ENCODE data around the gene VEPH1. TPM values are rescaled to one million over a fixed set of nuclear protein-coding genes. Genes with fewer than 3 reads are reported as not detected.

The VEPH1 gene
- total and polyA plus RNA-seq, 3 experiments from 2014 or later: not detected

- Histone ChIP-seq H3K9me3 (ENCODE audit: low read length) (no peaks in the 10 kb centered on the region), H3K27ac (ENCODE audit: low read depth, low read length) (no peak overlapping the region), H3K36me3 (ENCODE audit: insufficient read depth, low read length) (no peaks in the 10 kb centered on the region), H3K4me1 (ENCODE audit: insufficient read depth, low read length) (no peaks in the 10 kb centered on the region), H3K4me3 (ENCODE audit: low read length) (no peak overlapping the region), H3K27me3 (ENCODE audit: insufficient read depth, low read length, poor library complexity, severe bottlenecking) (no peaks in the 10 kb centered on the region)
- Mint-ChIP-seq H3K36me3 (no peaks in the 10 kb centered on the region), H3K27me3 (peaks cover 11 to 40% of the 10 kb centered on the region in 2 donors), H3K4me3 (no peak overlapping the region), H3K27ac (no peak overlapping the region), H3K9me3 (peaks cover 0 to 9% (median 2%) of the 10 kb centered on the region in 5 donors), H3K4me1 (no peaks in the 10 kb centered on the region)
- no peak for DNase-seq
- CTCF ChIA-PET: interaction anchor here (2.4 kb wide), 1 partner anchor 8 kb away, joined by 8 read pairs; no protein-coding TSS in a partner anchor
- POLR2A ChIA-PET: no interaction called here
Measured at GRCh38 chr3:157540656-157541055, 37.4 kb upstream of the VEPH1 start.

GRCh38 chr3:157535667-157536066 is 32.5 kb upstream of the VEPH1 start:
- Mint-ChIP-seq H3K36me3 (no peaks in the 10 kb centered on the region), H3K27ac (no peak overlapping the region), H3K9me3 (no peaks in the 10 kb centered on the region), H3K4me1 (no peaks in the 10 kb centered on the region), H3K4me3 (no peak overlapping the region), H3K27me3 (peaks cover 4 to 16% of the 10 kb centered on the region in 2 donors)
- Histone ChIP-seq H3K27ac (ENCODE audit: low read depth, low read length) (no peak overlapping the region), H3K4me3 (ENCODE audit: low read length) (no peak overlapping the region), H3K36me3 (ENCODE audit: insufficient read depth, low read length) (no peaks in the 10 kb centered on the region), H3K9me3 (ENCODE audit: low read length) (no peaks in the 10 kb centered on the region), H3K27me3 (ENCODE audit: insufficient read depth, low read length, poor library complexity, severe bottlenecking) (no peaks in the 10 kb centered on the region), H3K4me1 (ENCODE audit: insufficient read depth, low read length) (no peaks in the 10 kb centered on the region)
- ChIA-PET POLR2A (no interaction called here), CTCF (no interaction called here)
- DNase-seq: no peak

- CTCF ChIA-PET: no interaction called here
Measured at GRCh38 chr3:157534725-157535161, 31.5 kb upstream of the VEPH1 start.

GRCh38 chr3:157533298-157534070 is 30.3 kb upstream of the VEPH1 start:
- H3K4me1 Mint-ChIP-seq: no peaks in the 10 kb centered on the region
- POLR2A ChIA-PET: no interaction called here
- H3K27ac ChIP-seq (ENCODE audit: low read depth, low read length): no peak overlapping the region
- H3K9me3 ChIP-seq (ENCODE audit: low read length): no peaks in the 10 kb centered on the region
- no peak for DNase-seq
- no peaks in the 10 kb centered on the region for H3K36me3 Mint-ChIP-seq
- H3K4me3 Mint-ChIP-seq: no peak overlapping the region
- H3K4me3 ChIP-seq (ENCODE audit: low read length): no peak overlapping the region
- H3K27me3 Mint-ChIP-seq: peaks cover 0 to 4% of the 10 kb centered on the region in 2 donors
- no peaks in the 10 kb centered on the region for H3K27me3 ChIP-seq (ENCODE audit: insufficient read depth, low read length, poor library complexity, severe bottlenecking)
- no peaks in the 10 kb centered on the region for H3K4me1 ChIP-seq (ENCODE audit: insufficient read depth, low read length)
- no peaks in the 10 kb centered on the region for H3K9me3 Mint-ChIP-seq
- H3K36me3 ChIP-seq (ENCODE audit: insufficient read depth, low read length): no peaks in the 10 kb centered on the region
- CTCF ChIA-PET: interaction anchor here (0.8 to 1.9 kb wide), 2 partner anchors 8 to 45 kb away, joined by 3 to 8 read pairs; no protein-coding TSS in a partner anchor
- no peak overlapping the region for H3K27ac Mint-ChIP-seq

More at GRCh38 chr3:157534725-157535161, 31.5 kb upstream of the VEPH1 start:
- no peaks in the 10 kb centered on the region for H3K36me3 ChIP-seq (ENCODE audit: insufficient read depth, low read length)
- no peaks in the 10 kb centered on the region for H3K4me1 ChIP-seq (ENCODE audit: insufficient read depth, low read length)
- H3K4me3 Mint-ChIP-seq: no peak overlapping the region
- H3K27me3 Mint-ChIP-seq: peaks cover 4 to 9% of the 10 kb centered on the region in 2 donors
- no peak overlapping the region for H3K27ac ChIP-seq (ENCODE audit: low read depth, low read length)
- no peak overlapping the region for H3K4me3 ChIP-seq (ENCODE audit: low read length)
- H3K4me1 Mint-ChIP-seq: no peaks in the 10 kb centered on the region
- H3K9me3 ChIP-seq (ENCODE audit: low read length): no peaks in the 10 kb centered on the region
- H3K27ac Mint-ChIP-seq: no peak overlapping the region
- no peak for DNase-seq
- POLR2A ChIA-PET: no interaction called here
- no peaks in the 10 kb centered on the region for H3K27me3 ChIP-seq (ENCODE audit: insufficient read depth, low read length, poor library complexity, severe bottlenecking)
- no peaks in the 10 kb centered on the region for H3K36me3 Mint-ChIP-seq
- no peaks in the 10 kb centered on the region for H3K9me3 Mint-ChIP-seq

GRCh38 chr3:157532529-157533297 is 29.5 kb upstream of the VEPH1 start:
- H3K27me3 ChIP-seq (ENCODE audit: insufficient read depth, low read length, poor library complexity, severe bottlenecking): no peaks in the 10 kb centered on the region
- Mint-ChIP-seq H3K4me1 (no peaks in the 10 kb centered on the region), H3K27me3 (peaks cover 0 to 4% of the 10 kb centered on the region in 2 donors), H3K9me3 (no peaks in the 10 kb centered on the region), H3K4me3 (no peak overlapping the region), H3K36me3 (no peaks in the 10 kb centered on the region), H3K27ac (no peak overlapping the region)
- ChIA-PET POLR2A (no interaction called here), CTCF (interaction anchor here (0.8 to 1.9 kb wide), 2 partner anchors 9 to 46 kb away, joined by 3 to 8 read pairs; no protein-coding TSS in a partner anchor)
- DNase-seq: no peak
- H3K36me3 ChIP-seq (ENCODE audit: insufficient read depth, low read length): no peaks in the 10 kb centered on the region
- no peak overlapping the region for H3K27ac ChIP-seq (ENCODE audit: low read depth, low read length)
- no peak overlapping the region for H3K4me3 ChIP-seq (ENCODE audit: low read length)
- no peaks in the 10 kb centered on the region for H3K9me3 ChIP-seq (ENCODE audit: low read length)
- no peaks in the 10 kb centered on the region for H3K4me1 ChIP-seq (ENCODE audit: insufficient read depth, low read length)

- H3K36me3 Mint-ChIP-seq: no peaks in the 10 kb centered on the region
- Histone ChIP-seq H3K4me1 (ENCODE audit: insufficient read depth, low read length) (no peaks in the 10 kb centered on the region), H3K9me3 (ENCODE audit: low read length) (no peaks in the 10 kb centered on the region), H3K36me3 (ENCODE audit: insufficient read depth, low read length) (no peaks in the 10 kb centered on the region), H3K27me3 (ENCODE audit: insufficient read depth, low read length, poor library complexity, severe bottlenecking) (no peaks in the 10 kb centered on the region), H3K27ac (ENCODE audit: low read depth, low read length) (no peak overlapping the region), H3K4me3 (ENCODE audit: low read length) (no peak overlapping the region)
- ChIA-PET POLR2A (no interaction called here), CTCF (interaction anchor here (1.0 to 1.9 kb wide), 2 partner anchors 9 to 10 kb away, joined by 3 to 8 read pairs; no protein-coding TSS in a partner anchor)
- no peaks in the 10 kb centered on the region for H3K4me1 Mint-ChIP-seq
- DNase-seq: no peak
- peaks cover 0 to 4% of the 10 kb centered on the region in 2 donors for H3K27me3 Mint-ChIP-seq
- no peaks in the 10 kb centered on the region for H3K9me3 Mint-ChIP-seq
- H3K27ac Mint-ChIP-seq: peak overlapping the region in 1 of 8 donors; percentile 20
- no peak overlapping the region for H3K4me3 Mint-ChIP-seq
Measured at GRCh38 chr3:157531771-157532170, 28.6 kb upstream of the VEPH1 start.

GRCh38 chr3:157531301-157531660 is 28.1 kb upstream of the VEPH1 start:
- Histone ChIP-seq H3K4me3 (ENCODE audit: low read length) (no peak overlapping the region), H3K9me3 (ENCODE audit: low read length) (no peaks in the 10 kb centered on the region), H3K27me3 (ENCODE audit: insufficient read depth, low read length, poor library complexity, severe bottlenecking) (no peaks in the 10 kb centered on the region), H3K27ac (ENCODE audit: low read depth, low read length) (no peak overlapping the region), H3K36me3 (ENCODE audit: insufficient read depth, low read length) (no peaks in the 10 kb centered on the region), H3K4me1 (ENCODE audit: insufficient read depth, low read length) (no peaks in the 10 kb centered on the region)
- CTCF ChIA-PET: interaction anchor here (1.0 to 1.9 kb wide), 2 partner anchors 9 to 10 kb away, joined by 3 to 8 read pairs; no protein-coding TSS in a partner anchor
- H3K9me3 Mint-ChIP-seq: no peaks in the 10 kb centered on the region
- DNase-seq: no peak
- no peak overlapping the region for H3K27ac Mint-ChIP-seq
- no peaks in the 10 kb centered on the region for H3K36me3 Mint-ChIP-seq
- POLR2A ChIA-PET: no interaction called here
- peaks cover 0 to 1% of the 10 kb centered on the region in 2 donors for H3K27me3 Mint-ChIP-seq
- no peaks in the 10 kb centered on the region for H3K4me1 Mint-ChIP-seq
- no peak overlapping the region for H3K4me3 Mint-ChIP-seq

Measured in CD8-positive, alpha-beta memory T cell (primary cell).